Right cardiac atrium (tissue), 5 donors: ENCODE measurements around the gene RBBP8NL. TPM values are rescaled to one million over a fixed set of nuclear protein-coding genes. Genes with fewer than 3 reads are reported as not detected.
A peak's percentile ranks its signal among the peaks of the same experiment; 100 is the strongest.

Experiments
- ATAC-seq, 2 donors: fragments of 200-7000 bp; cut with Tn5 transposase; one replicate each; pipeline versions ENCODE4 v1.8.0 to v1.9.1; 2020; ENCODE audit warnings: moderate library complexity in 2 of 2, mild to moderate bottlenecking in 1 of 2
- DNase-seq, 3 donors: peaks; one replicate each; pipeline ENCODE4 v3.0.0-alpha.2; 2020
- H3K27ac ChIP-seq: one replicate; pipeline ENCODE4 v1.5.1; 2013; ENCODE audit warnings: mild to moderate bottlenecking, low read length, control low read depth, moderate library complexity
- H3K27me3 ChIP-seq: one replicate; pipeline ENCODE4 v1.6.1; 2013; ENCODE audit not compliant: control insufficient read depth, insufficient read depth
- H3K4me1 ChIP-seq: one replicate; pipeline ENCODE4 v1.6.1; 2013; ENCODE audit warnings: low read length; ENCODE audit not compliant: control insufficient read depth, insufficient read depth
- H3K4me3 ChIP-seq: one replicate; pipeline ENCODE4 v1.5.1; 2013; ENCODE audit warnings: low read length, control low read depth
- H3K9me3 ChIP-seq: one replicate; pipeline ENCODE4 v1.6.1; 2013; ENCODE audit warnings: low read length; ENCODE audit not compliant: control insufficient read depth
- WGBS: extraction: QIAGEN DNeasy Blood & Tissue Kit; methylation state at CpG from one replicate; pipeline ENCODE4 v1.1.7; 2013; 5-methylcytosine and 5-hydroxymethylcytosine counted together
- intact Hi-C, 4 donors: fragments of 100-400 bp; cut with DNase I; formaldehyde crosslinking; loops; one replicate each; pipeline versions ENCODE4 v1.11.0 to v1.14.0; 2022 to 2023
- polyA plus RNA-seq: library from polyadenylated mRNA; stranded (reverse); fragments of 200-250 nt; gene quantifications from one replicate; pipeline ENCODE4 v1.2.3, GENCODE V29; 2013
- total RNA-seq, 4 donors: library from RNA; stranded (reverse); fragmentation: NEBNext Ultra II Directional; extraction: Animal tissue kit (Norgen Biotek cat#: 25700); gene quantifications; one replicate each; pipeline ENCODE4 v1.2.1, GENCODE V29; 2021
- donor health status: healthy with polysubstance abuse.
- donor health status: DM: no; HTN: yes; CAD: no.
- donor health status: DM: no; HTN: no; CAD: no.
- donor health status: DM: no; HTN: yes; CAD: no; lungs with severe emphysema.
- donor health status: DM: yes; HTN: yes; CAD: no.

The RBBP8NL gene
- total and polyA plus RNA-seq, 5 donors: not detected

DNA sequence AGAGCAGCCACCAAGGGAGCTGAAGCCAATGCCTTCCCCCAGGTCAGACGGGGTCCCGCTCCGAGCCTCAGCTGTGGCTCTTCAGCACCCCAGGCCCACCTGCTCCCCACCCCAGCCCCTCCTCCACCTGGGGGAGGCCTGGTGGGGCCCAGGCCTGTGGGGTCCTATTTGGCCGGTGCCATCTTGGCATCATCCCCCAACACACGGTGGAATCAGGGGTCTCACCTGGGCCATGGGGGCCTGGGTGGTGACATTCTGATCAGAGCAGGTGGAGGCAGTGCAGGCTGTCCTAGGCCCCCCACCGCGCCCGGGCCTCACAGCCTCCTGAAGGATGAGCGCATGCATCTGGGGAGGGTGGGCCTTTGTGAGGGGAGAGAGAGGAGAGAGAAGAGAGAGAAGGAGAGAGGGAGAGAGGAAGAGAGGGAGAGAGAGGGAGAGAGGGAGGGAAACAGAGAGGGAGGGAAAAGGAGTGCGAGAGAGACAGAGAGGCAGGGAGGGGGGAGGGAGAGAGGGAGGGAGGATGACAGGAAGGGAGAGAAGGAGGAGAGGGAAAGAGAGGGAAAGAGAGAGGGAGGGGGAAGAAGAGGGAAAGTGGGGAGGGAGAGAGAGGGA is 23.9 kb upstream of the RBBP8NL start:
- 71% methylated on average over 10 of the region's 10 CpGs for WGBS
- no peaks in the 10 kb centered on the region for H3K9me3 ChIP-seq
- no peak overlapping the region for H3K4me3 ChIP-seq

GRCh38 chr20:62449951-62450691 is 22.8 kb upstream of the RBBP8NL start:
- Histone ChIP-seq H3K27me3 (no peaks in the 10 kb centered on the region), H3K4me1 (no peaks in the 10 kb centered on the region), H3K4me3 (no peak overlapping the region), H3K27ac (no peak overlapping the region), H3K9me3 (no peaks in the 10 kb centered on the region)
- intact Hi-C loops: no loop called here
- peak; percentile 7 to 34 for ATAC-seq
- WGBS: 51% methylated on average over 24 of the region's 24 CpGs
- peak in 1 of 3 donors; percentile 68 for DNase-seq

More for the DNA sequence above, 23.9 kb upstream of the RBBP8NL start:
- ATAC-seq (no peak), DNase-seq (no peak)
- no peaks in the 10 kb centered on the region for H3K27me3 ChIP-seq
- H3K4me1 ChIP-seq: no peaks in the 10 kb centered on the region
- H3K27ac ChIP-seq: no peak overlapping the region
- intact Hi-C loops: no loop called here

DNA sequence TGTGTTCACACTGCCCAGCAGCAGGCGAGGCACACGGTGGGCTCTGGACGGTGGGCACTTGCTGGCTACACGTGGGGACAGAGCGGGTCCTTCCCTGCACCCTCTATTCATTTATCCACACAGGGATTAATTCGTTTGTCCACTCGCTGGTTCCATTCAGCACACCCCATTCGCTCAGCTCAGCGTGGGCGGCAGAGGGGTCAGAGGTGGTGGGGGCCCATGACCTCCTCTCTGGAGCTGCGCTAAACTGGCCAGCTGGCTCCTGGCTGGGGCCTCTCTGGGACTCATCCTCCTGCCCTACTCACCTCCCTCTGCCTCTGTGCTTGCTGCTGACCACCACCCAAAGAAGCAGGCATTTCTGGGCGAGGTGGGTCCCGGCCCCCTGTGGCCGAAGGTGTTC is 21.4 kb upstream of the RBBP8NL start:
- Histone ChIP-seq H3K27ac (no peak overlapping the region), H3K9me3 (no peaks in the 10 kb centered on the region), H3K4me3 (no peak overlapping the region), H3K27me3 (no peaks in the 10 kb centered on the region), H3K4me1 (no peaks in the 10 kb centered on the region)
- intact Hi-C loops: no loop called here
- DNase-seq (no peak), ATAC-seq (no peak)
- 76% methylated on average over 14 of the region's 14 CpGs for WGBS

DNA sequence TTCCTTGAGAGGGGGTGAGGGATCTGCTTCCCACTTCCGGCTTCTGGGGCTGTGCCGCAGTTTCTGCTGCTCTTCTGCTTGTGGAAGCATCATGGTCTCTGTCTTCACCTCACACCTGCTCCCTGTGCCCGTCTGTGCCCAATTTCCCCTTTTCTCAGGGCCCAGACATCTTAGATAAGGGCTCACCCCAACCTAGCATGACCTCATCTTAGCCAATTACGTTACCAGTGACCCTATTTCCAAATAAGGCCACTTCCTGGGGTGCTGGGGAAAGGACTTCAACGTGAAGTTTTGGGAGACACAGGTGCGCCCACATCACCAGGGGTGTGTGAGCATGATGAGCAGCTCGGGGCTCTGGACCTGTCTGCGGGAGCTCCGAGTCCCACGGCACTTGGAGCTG is 20.7 kb upstream of the RBBP8NL start:
- intact Hi-C loops: no loop called here
- ATAC-seq: no peak

GRCh38 chr20:62446888-62447869 is 19.8 kb upstream of the RBBP8NL start:
- no peak for ATAC-seq
- Histone ChIP-seq H3K4me3 (no peak overlapping the region), H3K9me3 (no peaks in the 10 kb centered on the region), H3K27ac (no peak overlapping the region), H3K27me3 (no peaks in the 10 kb centered on the region), H3K4me1 (no peaks in the 10 kb centered on the region)
- 75% methylated on average over 44 of the region's 44 CpGs for WGBS
- intact Hi-C loops: no loop called here
- DNase-seq: no peak

More for the DNA sequence above, 20.7 kb upstream of the RBBP8NL start:
- H3K9me3 ChIP-seq: no peaks in the 10 kb centered on the region
- 73% methylated on average over 10 of the region's 10 CpGs for WGBS
- H3K4me3 ChIP-seq: no peak overlapping the region
- no peaks in the 10 kb centered on the region for H3K27me3 ChIP-seq
- H3K4me1 ChIP-seq: no peaks in the 10 kb centered on the region
- H3K27ac ChIP-seq: no peak overlapping the region
- DNase-seq: no peak

GRCh38 chr20:62446481-62446880 is 19.1 kb upstream of the RBBP8NL start:
- intact Hi-C loops: no loop called here
- DNase-seq (no peak), ATAC-seq (no peak)
- Histone ChIP-seq H3K4me1 (no peaks in the 10 kb centered on the region), H3K4me3 (no peak overlapping the region), H3K27me3 (no peaks in the 10 kb centered on the region), H3K27ac (no peak overlapping the region), H3K9me3 (no peaks in the 10 kb centered on the region)
- 43% methylated on average over 12 of the region's 12 CpGs for WGBS

- H3K27ac ChIP-seq: no peak overlapping the region
- 87% methylated on average over 36 of the region's 36 CpGs for WGBS
- ATAC-seq: no peak
These were observed 18.4 kb upstream of the RBBP8NL start for GRCh38 chr20:62445553-62446340.

GRCh38 chr20:62444286-62444685 is 16.9 kb upstream of the RBBP8NL start:
- no peak for DNase-seq
- intact Hi-C loops: no loop called here
- WGBS: 88% methylated on average over 6 of the region's 6 CpGs
- Histone ChIP-seq H3K27me3 (no peaks in the 10 kb centered on the region), H3K27ac (no peak overlapping the region), H3K4me3 (no peak overlapping the region), H3K4me1 (no peaks in the 10 kb centered on the region), H3K9me3 (no peaks in the 10 kb centered on the region)
- ATAC-seq: no peak

More at GRCh38 chr20:62445553-62446340, 18.4 kb upstream of the RBBP8NL start:
- intact Hi-C loops: no loop called here
- Histone ChIP-seq H3K9me3 (no peaks in the 10 kb centered on the region), H3K27me3 (no peaks in the 10 kb centered on the region), H3K4me1 (no peaks in the 10 kb centered on the region), H3K4me3 (no peak overlapping the region)
- DNase-seq: no peak

DNA sequence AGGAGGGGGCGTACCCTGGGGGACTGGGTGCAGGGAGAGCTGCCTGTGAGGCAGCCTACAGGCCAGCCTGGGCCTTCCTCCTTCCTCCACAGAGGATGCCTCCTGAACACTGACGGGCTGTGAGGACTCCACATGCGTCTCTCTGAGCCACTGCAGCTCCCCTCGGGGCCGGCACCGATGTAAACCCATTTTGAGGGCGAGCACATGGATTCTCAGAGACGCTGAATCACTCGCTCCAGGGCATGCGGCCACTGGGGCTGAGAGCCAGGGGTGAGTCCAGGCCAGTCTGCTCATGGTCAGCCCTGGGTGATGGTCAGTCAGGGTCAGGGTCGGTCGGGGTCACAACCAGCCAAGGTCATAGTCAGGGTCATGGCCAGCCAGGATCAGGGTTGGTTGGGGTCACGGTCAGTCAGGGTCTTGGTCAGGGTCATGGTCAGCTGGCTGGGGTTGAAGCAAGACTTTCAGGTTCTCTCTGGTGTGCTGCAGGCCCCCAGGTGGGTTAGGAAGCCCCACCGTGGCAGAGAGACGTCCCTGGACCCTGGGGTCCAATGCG is 14.7 kb upstream of the RBBP8NL start:
- intact Hi-C loops: no loop called here
- no peaks in the 10 kb centered on the region for H3K4me1 ChIP-seq
- 83% methylated on average over 16 of the region's 16 CpGs for WGBS
- no peak overlapping the region for H3K27ac ChIP-seq
- no peak overlapping the region for H3K4me3 ChIP-seq
- DNase-seq: no peak
- H3K27me3 ChIP-seq: no peaks in the 10 kb centered on the region
- ATAC-seq: no peak
- no peaks in the 10 kb centered on the region for H3K9me3 ChIP-seq

DNA sequence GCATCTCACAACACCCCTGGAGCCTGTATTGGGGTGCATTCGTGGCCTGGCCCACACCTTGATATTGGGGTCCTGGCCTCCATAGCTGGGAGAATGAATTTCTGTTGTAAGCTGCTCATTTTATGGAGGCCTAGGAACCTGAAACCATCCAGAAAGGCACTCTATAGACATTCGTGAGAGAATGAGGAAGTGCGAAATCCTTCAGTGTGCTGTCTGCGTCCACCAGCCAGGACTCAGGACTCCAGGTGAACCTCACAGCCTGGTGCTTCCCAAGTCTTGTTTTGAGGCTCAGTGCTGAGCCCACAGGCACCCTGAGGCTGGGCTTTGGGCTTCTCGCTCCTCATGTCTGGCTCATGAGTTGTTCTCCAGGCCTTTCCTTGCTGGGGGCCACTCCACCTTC is 11.9 kb upstream of the RBBP8NL start:
- intact Hi-C loops: no loop called here
- no peaks in the 10 kb centered on the region for H3K4me1 ChIP-seq
- no peak for DNase-seq
- no peaks in the 10 kb centered on the region for H3K27me3 ChIP-seq
- no peak overlapping the region for H3K27ac ChIP-seq
- H3K9me3 ChIP-seq: no peaks in the 10 kb centered on the region
- ATAC-seq: no peak
- no peak overlapping the region for H3K4me3 ChIP-seq
- 75% methylated on average over 5 of the region's 5 CpGs for WGBS
